Measurements from ENCODE around the gene AMPH.

AMPH gene

DNA sequence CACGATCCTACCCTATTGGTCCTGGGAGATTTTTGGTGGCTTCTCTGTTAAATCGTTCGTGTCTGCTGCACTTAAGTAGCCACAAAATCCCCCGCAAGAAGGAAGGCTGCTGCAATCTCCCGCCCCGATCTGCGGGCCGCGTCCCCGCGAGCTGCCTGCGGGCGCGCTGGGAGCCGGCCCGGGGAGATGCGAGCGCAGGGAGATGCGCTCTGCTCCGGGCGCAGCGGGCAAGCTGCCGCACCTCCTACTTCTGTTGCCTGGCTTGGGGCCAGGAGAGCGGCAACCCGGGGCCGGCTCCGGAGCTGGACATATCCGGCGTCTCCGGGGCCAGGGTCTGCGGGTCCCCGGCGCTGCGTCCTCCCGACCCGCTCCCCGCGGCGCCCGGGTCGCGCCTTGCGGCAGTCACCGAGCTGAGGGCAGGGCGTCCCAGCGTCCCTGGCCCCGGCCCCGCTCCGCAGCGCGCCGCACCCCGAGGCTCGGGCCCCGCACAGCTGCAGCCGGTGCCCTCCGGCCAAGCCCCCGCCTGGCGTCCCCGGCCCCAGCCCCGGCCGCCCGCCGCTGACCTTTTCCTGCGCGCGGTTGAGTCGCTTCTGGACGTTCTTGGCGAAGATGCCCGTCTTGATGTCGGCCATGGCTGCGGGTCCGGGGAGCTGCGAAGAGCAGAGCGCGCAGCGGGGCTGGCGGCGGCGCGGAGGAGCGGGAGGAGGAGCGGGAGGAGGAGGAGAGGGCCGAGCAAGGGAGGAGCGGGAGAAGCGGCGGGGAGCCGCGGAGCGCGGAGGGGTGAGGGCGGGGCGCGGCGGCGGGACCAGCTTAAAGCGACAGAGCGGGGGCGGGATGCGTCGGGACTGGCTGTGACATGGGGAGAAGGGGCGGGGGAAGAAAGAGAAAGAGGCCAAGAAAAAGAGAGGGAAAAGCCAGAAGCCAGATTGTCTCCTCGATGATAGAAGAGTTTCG is at the start of gene AMPH:
Gene AMPH, minus strand, starts transcription at position 654 of the 954 bp plus-strand sequence. Its CDS starts 22 bp downstream, at position 632.
- DNase-seq (ENCODE audit: low read depth) = peak; percentile 3

DNA sequence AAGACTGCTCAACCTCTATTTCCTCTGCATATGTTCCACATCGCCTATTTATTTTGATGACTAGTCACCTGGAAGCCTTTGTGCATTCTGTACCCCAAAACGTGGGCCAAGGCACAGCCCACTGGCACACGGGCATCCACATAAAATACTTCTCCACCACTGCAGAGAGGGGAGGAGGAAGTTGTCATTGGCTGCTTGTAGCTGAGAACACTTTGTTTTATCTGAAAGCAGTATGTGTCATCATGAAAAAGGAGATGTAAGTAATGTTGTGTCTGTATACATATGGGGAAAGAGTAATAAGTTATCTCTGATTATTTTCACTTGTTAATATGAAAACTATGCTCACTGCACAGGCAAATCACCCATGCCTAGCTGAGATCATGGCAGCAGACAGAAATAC is 48.2 kb upstream of the AMPH start:
- DNase-seq (ENCODE audit: low read depth) = peak; percentile 6

DNA sequence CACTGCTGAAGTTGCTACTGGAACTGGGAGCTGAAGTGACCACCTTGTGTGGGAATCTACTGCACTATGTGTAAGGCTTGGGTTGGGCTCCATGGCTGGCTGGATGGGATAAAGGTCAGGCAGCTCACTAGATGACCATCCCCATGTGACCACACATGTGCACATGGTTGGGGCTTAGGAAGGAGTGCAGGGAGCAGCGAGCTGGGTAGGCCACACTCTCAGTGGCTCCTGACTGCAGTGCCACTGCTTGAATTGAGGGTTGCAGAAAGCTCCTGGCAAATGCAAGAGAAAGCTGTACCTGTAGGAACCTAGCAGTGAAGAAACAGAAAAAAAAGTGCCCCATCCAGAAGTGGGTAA is 47.5 kb upstream of the AMPH start:
- DNase-seq (ENCODE audit: low read depth) = no peak

DNA sequence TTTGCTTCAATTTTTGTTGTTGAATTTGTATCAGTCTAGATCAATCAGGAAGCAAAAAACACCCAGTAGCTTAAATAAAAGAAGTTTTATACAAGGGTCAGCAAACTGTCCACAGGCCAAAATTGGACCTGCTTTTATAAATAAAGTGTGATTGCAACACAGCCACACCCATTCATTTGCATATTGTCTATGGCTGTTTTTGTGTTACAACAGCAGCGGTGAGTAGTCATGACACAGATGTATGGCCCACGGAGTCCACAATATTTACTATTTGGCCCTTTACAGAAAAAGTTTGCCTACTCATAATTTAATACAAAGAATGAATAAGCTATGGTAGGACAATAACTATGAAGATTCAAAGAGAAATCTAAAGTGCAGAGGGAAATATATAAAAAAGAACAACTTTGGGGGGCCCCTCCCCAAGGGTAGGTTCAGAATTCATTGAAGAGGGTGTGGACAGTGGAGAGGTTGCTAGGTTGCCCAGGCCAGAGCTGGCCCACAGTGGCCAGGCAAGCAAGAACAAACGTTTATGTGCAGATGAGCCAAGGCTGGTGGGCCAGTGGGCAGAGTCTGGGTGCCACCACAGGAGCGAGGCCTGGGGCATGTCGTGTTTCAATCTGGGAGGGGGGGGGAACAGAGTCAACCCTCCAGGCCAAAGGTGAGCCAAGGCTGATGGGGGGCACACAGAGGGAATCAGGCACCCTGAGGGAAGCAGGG is 47.0 kb upstream of the AMPH start:
- DNase-seq (ENCODE audit: low read depth) = no peak

DNA sequence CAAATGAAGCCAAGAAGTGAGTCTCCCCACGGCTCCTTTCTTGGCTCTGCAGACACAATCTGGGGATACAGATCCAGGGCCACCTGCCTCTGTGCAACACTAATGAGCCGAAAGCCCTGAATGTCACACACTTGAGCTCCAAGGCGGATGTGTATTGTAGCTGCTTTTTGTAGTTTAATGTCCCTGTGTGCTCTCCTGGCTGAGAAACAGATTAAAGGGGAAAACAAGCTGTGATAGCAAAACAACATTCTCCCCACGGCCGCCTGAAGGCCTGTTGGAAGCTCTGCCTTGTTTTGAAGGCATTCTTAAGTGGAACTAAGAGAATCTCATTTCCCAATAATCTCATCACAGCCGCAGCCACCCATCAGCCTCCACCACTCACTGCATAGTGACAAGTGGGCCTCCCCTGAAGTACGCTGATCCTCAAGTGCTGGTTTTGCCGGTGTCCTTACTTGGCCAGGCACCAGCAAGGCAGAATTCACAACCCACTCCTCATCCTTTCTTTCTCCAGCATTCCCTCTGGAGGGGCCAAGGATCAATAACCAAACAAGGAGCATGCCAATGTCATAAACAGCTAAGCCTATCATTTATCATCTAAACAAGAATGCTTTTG is 44.4 kb upstream of the AMPH start:
- DNase-seq (ENCODE audit: low read depth) = no peak

DNA sequence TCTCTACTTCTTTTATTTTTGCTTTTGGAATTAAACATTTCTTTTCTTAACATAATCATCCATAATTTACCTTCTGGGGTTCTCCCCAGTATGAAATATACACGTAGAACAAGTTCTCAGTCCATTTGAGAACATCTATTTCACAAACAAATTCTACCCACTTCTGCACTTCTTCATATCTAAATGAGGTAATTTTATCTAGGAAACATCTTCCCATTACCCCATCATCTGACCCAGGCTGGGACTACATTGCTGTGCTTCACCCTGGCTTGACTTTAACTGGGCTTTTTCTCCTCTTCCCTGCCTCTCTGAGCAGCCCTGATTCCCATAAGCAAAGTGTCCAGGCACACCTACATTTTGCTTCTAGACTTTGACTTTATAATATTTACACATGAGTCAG is 43.3 kb upstream of the AMPH start:
- DNase-seq (ENCODE audit: low read depth) = no peak

DNA sequence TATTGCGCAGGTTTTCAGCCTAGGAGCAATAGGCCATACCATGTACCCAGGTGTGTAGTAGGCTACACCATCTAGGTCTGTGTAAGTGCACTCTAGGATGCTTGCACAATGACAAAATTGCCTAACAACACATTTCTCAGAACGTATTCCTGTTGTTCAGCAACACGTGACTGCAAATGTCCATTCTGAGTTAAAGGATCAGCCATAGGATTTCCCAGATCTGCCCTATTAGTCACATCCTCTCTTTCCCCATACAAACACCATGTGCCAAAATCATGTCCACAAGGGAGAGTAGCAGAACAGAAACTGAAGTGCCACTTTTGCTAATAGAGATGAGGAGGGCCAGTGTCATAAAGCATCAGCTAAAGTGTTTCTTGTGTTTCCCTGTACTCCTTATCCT is 42.6 kb upstream of the AMPH start:
- peak; percentile 52 for DNase-seq (ENCODE audit: low read depth)

DNA sequence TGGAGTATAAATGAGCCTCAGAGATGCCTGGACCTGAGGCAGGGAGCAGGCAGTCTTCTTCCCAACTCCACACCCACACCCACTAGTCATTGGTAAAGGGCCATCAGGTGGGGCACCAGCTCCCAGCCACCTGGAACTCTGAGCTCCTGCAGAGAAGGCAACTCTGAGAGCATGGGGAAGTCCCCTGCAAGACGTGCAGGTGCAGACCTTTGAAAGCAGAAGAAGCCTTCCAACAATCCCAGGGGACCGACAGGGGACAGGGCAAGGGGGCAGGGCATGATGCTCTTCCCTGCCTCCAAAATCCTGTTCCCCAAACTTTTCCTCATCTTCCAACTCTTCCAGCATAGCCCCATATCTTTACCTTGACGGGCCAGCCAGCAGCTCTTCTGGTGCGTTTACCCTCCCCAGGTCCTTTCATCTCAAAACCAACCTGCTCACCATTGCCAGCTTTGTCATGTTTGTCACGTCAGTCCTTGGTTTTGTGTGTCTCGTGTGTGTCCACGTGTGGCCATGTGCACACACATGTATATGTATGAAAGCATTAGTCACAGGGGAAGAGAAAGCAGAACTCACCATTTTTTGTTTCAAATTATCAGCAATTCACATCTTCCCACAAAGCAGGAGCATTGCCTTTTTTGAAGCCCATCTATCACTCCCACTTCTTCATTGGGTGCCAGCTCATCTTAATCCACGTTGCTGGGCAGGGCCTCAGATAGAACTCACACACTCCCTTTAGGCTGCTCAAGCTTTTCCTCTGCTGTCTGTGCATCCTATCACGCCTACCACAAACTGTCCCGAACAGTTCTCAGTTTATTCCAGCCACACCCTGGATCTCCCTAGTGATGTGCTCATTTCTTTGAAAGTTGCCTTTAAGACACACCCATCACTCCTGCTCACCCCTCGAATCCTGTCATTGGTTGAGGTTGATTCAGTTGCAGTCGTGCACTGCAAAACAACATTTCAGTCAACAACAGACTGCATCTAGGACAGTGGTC is 41.0 kb upstream of the AMPH start:
- DNase-seq (ENCODE audit: low read depth) = no peak

DNA sequence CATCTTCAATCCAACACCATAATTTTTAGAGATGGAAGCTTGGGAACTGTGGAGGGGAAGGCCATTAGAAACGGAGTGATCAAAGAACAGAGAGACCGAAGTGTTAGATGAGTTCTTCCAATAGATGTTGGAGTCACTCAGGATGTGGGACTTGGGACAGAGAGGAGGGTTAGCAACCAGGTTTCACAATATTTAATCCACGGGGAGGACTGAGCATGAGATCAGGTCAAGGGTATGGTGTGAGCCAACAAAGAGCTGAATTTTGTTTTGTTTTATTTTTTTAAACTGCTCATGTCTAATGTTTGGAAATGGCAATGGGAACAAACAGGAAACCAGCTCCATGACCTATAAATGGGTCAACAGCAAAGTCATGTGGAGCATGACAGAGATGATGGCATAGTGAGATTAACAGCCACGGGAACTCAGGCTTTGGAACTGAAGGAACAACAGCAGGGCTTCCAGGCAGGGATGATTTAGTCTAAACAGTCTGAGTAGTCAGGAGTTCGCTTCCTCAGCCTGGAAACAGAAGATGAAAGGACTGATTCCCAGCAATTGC is 38.9 kb upstream of the AMPH start:
- no peak for DNase-seq (ENCODE audit: low read depth)

DNA sequence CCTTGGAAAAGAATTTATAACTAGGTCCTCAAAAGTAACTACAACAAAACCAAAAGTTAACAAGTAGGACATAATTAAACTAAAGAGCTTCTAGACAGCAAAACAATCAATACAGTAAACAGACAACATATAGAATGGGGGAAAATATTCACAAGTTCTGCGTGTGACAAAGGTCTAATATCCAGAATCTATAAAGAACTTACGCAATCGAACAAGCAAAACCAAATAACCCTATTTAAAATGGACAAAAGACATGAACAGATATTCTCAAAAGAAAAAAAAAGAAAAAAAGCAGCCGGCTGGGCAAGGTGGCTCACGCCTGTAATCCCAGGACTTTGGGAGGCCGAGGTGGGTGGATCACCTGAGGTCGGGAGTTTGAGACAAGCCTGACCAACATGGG is 33.8 kb upstream of the AMPH start:
- no peak for DNase-seq (ENCODE audit: low read depth)

DNA sequence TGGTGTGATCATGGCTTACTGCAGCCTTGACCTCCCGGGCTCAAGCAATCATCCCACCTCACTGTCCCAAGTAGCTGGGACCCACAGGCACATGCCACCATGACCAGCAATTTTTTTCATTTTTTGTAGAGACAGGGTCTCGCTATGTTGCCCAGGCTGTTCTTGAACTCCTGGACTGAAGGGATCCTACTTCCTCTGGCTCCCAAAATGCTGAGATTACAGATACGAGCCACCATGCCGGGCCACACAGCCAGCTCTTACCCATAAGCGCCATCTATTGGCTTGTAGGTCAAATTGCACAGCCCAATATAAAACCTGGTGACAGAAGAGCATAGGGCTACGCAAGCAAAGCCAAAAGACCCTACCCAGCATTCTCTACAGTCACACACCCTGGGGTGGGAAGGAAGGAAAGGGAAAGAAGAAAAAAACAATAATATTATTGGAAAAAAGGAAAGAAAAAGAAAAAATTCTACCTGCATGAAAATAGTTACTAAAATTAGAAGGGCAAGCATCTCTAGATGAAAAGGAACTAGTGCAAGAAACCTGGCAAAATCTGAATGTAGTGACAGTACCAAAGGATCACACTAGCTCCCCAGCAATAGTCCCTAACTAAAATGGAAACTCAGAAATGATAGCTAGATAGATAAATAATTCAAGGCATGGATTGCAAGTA is 29.4 kb upstream of the AMPH start:
- DNase-seq (ENCODE audit: low read depth) = peak; percentile 5

DNA sequence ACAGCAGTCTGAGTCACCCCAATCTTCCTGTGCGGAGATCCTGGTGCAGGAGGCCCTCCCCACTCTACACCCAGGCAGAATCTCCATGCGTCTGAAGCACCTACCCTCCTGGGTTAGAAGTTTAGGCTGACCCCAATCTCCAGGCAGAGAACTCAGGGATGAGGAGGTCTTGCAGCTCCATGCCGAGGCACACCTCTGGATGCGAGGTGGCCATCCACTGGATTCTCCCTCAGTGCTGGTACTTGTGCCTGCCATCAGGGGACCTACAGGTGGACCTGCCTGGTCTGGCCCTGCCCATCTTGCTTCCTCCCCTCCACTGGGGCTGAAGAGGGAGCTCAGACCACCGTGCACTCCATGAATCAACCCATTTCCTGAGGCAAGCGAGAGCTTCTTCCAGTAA is 28.8 kb upstream of the AMPH start:
- DNase-seq (ENCODE audit: low read depth) = no peak

DNA sequence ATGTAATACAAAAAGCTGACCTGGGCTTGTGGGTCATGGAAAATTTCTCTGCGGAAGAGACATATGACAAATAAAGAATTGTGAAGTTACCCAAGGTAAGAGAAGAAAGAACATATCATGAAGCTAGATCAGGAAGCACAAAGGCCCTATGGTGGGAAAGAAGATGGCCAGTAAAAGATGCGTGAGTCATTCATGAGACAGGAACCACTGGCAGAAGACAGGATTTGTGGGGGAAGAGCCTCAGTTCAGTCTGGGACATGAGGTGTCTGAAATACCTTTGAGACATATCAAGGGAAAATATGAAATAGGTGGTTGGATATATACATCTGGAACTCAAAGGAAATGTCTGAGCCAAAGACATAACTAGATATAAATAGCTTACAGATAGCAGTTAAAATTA is 27.7 kb upstream of the AMPH start:
- no peak for DNase-seq (ENCODE audit: low read depth)

DNA sequence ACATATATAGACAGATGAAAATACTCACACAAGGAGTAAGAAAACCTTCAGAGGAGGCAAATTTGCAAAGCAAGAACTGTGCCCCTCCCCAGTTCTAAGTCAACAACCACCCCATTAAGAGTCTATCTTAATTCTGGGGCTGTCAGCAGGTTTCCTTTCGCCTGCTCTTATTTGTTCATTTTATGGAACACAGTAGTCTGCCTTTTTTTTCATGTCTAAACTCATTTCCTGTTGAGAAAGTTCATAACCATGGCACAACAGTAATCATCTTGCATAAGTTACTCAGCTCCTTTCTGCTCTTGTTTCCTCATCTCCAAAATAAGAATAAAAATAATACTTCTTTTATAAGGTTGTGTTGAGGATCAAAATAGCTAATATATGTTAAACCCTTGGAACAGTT is 25.8 kb upstream of the AMPH start:
- DNase-seq (ENCODE audit: low read depth) = no peak

DNA sequence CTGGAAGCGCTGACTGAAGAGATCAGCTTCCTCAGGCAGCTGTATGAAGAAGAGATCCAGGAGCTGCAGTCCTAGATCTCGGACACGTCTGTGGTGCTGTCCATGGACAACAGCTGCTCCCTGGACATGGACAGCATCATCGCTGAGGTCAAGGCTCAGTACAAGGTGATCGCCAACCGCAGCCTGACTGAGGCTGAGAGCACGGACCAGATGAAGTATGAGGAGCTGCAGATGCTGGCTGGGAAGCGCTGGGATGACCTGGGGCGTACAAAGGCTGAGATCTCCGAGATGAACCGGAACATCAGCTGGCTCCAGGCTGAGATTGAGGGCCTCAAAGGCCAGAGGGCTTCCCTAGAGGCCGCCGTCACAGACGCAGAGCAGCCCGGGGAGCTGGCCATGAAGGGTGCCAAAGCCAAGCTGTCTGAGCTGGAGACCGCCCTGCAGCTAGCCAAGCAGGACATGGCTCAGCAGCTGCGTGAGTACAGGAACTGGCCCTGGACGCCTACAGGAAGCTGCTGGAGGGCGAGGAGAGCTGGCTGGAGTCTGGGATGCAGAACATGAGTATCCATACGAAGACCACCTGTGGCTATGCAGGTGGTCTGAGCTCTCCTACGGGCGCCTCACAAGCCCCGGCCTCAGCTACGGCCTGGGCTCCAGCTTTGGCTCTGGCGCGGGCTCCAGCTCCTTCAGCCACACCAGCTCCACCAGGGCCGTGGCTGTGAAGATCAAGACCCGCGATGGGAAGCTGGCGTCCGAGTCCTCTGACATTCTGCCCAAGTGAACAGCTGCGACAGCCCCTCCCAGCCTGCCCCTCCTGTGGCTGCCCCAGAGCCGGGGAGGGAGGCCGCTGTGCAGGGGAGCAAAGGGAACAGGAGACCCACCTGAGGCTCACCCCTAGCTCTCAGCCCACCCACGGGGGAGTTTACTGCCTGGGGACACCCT is 24.9 kb upstream of the AMPH start:
- DNase-seq (ENCODE audit: low read depth) = no peak

DNA sequence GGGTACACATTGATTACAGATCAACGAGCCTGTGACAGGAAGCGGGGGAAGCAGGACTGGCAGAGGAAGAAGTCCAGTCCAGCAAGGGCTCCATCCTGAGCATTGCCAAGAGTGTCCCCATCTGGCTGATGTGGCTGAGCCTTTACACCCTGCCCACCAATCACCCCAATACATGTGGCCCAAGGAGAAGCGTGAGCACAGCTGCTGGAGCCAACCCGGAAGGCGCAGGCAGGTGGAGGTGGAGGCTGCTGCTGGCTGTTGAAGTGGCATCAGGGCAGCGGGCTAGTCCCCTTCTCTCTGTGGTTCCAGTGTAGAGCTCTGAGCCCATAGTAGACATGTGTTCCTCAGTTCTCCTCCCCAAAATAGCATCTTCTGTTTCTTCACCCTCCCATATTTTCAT is 6.8 kb upstream of the AMPH start:
- no peak for DNase-seq (ENCODE audit: low read depth)

DNA sequence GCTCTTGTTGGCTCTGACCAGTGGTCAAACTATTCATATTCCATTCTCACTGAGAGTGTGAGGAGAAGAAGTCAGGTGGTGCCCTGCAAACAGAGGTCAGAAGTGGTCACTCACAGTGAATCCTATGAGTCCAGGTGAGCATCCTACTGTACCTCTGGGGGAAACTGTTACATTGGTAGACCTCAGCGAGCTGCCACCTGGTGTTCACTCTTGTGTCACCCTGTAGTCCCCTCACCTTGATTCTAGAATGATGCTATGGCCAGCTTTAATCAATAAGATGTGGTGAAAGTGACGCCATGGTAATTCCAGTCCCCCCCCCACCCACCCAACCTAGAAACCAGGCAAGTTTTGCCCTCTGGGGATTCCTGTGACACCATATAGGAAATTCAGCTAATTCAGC is 1.2 kb upstream of the AMPH start:
- DNase-seq (ENCODE audit: low read depth) = no peak

DNA sequence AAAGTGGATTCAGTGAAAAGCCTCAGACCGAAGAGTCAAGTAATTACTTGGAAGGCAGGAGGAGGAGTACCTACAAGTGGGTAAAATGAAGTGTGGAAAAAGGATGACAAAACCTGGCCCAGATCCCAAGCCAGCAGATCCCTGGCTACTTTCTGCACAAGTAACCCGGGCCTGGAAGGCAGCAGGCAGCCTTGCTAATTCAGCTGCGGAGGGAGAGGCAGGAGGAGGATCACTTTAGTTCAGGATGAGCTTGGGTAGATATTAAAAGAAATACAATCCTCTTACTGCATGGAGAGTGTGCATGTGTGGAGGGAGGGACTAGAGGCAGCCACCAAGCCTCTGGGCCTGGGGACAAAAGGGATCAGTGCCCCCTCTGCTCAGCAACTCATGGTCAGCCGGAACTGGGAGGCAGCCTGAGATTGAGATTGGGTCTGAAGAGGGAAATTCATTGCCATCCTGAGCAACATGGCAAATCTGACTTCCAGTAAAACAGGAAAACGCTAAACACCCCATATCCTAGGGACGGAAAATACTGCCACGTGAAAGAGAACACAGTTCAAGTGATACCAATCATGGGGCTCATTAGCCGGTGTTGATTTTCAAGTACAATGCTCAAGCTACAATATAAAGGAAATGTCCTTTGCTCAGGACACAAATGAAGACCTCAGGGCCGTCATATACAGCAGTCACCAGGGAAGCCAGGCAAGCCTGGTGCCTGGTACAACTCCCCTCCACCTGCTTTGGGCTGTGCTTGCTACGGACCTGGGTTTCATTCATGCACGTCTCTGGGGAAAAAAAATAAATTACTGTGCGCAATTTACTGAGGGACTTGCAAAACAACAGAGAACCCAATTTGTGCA is 1.3 kb downstream of the AMPH start:
- DNase-seq (ENCODE audit: low read depth) = no peak
